SH-SY5Y (cell line): ENCODE results near the gene SLC6A5.

Experiments used
- GATA2 ChIP-seq: IDR thresholded peaks from 2 replicates; pipeline ENCODE4 v1.6.1; 2011; ENCODE audit warnings: mild to moderate bottlenecking, low read depth, low read length
- GATA3 ChIP-seq: IDR thresholded peaks from 2 replicates; pipeline ENCODE4 v1.6.1; 2011; ENCODE audit warnings: low read depth, mild to moderate bottlenecking, low read length, moderate library complexity

- no peak for TF ChIP-seq GATA3
- TF ChIP-seq GATA2 = no peak
Measured at GRCh38 chr11:20584093-20584774, 15.2 kb upstream of the SLC6A5 start.
